ENCODE measurements around the gene STAG1. TPM values are rescaled to one million over a fixed set of nuclear protein-coding genes. Genes with fewer than 3 reads are reported as not detected.

Gene STAG1
- total and polyA plus RNA-seq, 2 of the 13 experiments (the other 11 are each of a cell fraction or from before 2014, with no cell fraction given) = 6.2 to 25.9 TPM

- TF ChIP-seq ZNF280D (CRISPR knock-in tag; IDR thresholded peaks at IDR 0.05) = no peak
- TF ChIP-seq DDIT3 (CRISPR knock-in tag; IDR thresholded peaks at IDR 0.05) = no peak
- no peak for TF ChIP-seq ZFP36L2 (CRISPR knock-in tag; IDR thresholded peaks at IDR 0.05)
- TF ChIP-seq GTF3A (CRISPR knock-in tag; conservative IDR thresholded peaks at IDR 0.05) = no peak
- TF ChIP-seq STAT5B (CRISPR knock-in tag; IDR thresholded peaks at IDR 0.05) = no peak
- TF ChIP-seq KDM6A (CRISPR knock-in tag; IDR thresholded peaks at IDR 0.05; ENCODE audit: low read depth) = no peak
Measured at GRCh38 chr3:136512381-136512780, 239.8 kb downstream of the STAG1 start (continued).

GRCh38 chr3:136505676-136506075 is 246.5 kb downstream of the STAG1 start:
- no peak overlapping the region for H3K4me2 ChIP-seq (ENCODE audit: low read depth, low read length)
- BruUV-seq (replicated peaks) = no TSS peak
- H3K4me1 ChIP-seq (ENCODE audit: insufficient read depth, low read length) = peaks cover 24% of the 10 kb centered on the region
- intact Hi-C loops (cut with micrococcal nuclease; ENCODE audit: unreplicated experiment) (no loop called here), in situ Hi-C loops (cut with HindIII; ENCODE audit: extremely low pct_ligation_motif_present, low pct_unique_long_range_greater_than_20kb) (no loop called here)
- POLR2A ChIA-PET = no interaction called here
- 0 out of 5 replicates have a peak, but pooled peaks cover 0 to 3% of the 10 kb centered on the region in 2 experiments for H3K36me3 ChIP-seq (replicated peaks in 1 of 2; ENCODE audit: control insufficient read depth in 1 of 2, insufficient read depth in 2 of 2, low read length in 2 of 2)
- peak; percentile 92 for TF ChIP-seq BCL6 (CRISPR knock-in tag; IDR thresholded peaks at IDR 0.05)
- TF ChIP-seq SNRNP70 (IDR thresholded peaks at IDR 0.05; ENCODE audit: low read depth, low read length) = no peak
- no peak for TF ChIP-seq HDAC1 (CRISPR knock-in tag; IDR thresholded peaks at IDR 0.05)
- TF ChIP-seq RAD51 (IDR thresholded peaks at IDR 0.05; ENCODE audit: borderline replicate concordance) = peak; percentile 76
- no peak; the same call in 1 of the 2 replicates for TF ChIP-seq USF2 (IDR thresholded peaks at IDR 0.05; ENCODE audit: low read depth, low read length)
- peak; percentile 48; the same call in 1 of the 2 replicates for TF ChIP-seq USF2 (CRISPR knock-in tag; IDR thresholded peaks at IDR 0.05; ENCODE audit: borderline replicate concordance)
- TF ChIP-seq ARID5B (CRISPR knock-in tag; IDR thresholded peaks at IDR 0.05) = peak; percentile 32; the same call in 1 of the 2 replicates
- TF ChIP-seq GATAD2A (CRISPR knock-in tag; IDR thresholded peaks at IDR 0.05) = 0 out of 2 replicates have a peak, but pooled peaks have one; percentile 15
- TF ChIP-seq RARA (CRISPR knock-in tag; IDR thresholded peaks at IDR 0.05) = 0 out of 2 replicates have a peak, but pooled peaks have one; percentile 28
- H3K9me3 ChIP-seq (ENCODE audit: low read length) = no peaks in the 10 kb centered on the region
- no peak overlapping the region for H3K4me3 ChIP-seq (replicated peaks in 1 of 3; ENCODE audit: insufficient read depth in 1 of 3, low read depth in 2 of 3, low read length in 3 of 3)
- FAIRE-seq (no peak), ATAC-seq (peak; percentile 54; the same call in 2 of the 3 replicates), DNase-seq (ENCODE audit: low spot score) (peak; percentile 11)
- H4K20me1 ChIP-seq (ENCODE audit: insufficient read depth, low read length) = no peaks in the 10 kb centered on the region
- H3K27ac ChIP-seq (ENCODE audit: extremely low read length, insufficient read depth, low read length) = no peak overlapping the region
- H3K9ac ChIP-seq (ENCODE audit: insufficient read depth, low read depth, low read length) = no peak overlapping the region
- H3K79me2 ChIP-seq (ENCODE audit: insufficient read depth, low read length) = no peaks in the 10 kb centered on the region
- WGBS (ENCODE audit: low lambda C conversion rate) = 78% methylated on average over 1 of the region's 1 CpG
- CTCF ChIA-PET (ENCODE audit: low intra/inter-chr PET ratio, low total read pairs) = no interaction called here
- no peaks in the 10 kb centered on the region for H3K27me3 ChIP-seq (ENCODE audit: control insufficient read depth in 1 of 2, insufficient read depth in 2 of 2, low read length in 2 of 2)
- no peak overlapping the region for H2AFZ ChIP-seq (ENCODE audit: low read length)

Measured in HepG2 (cell line).